HepG2 (cell line): ENCODE results near the gene CCNL1.

ENCODE experiments used
- FOXM1 ChIP-seq: sonication (generic); formaldehyde crosslinking; IDR thresholded peaks from 2 replicates; pipeline ENCODE4 v1.5.0; 2020; ENCODE audit warnings: missing genetic modification reagents
- TAF1 ChIP-seq: sonication (generic); formaldehyde crosslinking; IDR thresholded peaks from 2 replicates; pipeline ENCODE4 v1.4.0; 2020; ENCODE audit warnings: missing genetic modification reagents
- ZBTB1 ChIP-seq: sonication (generic); formaldehyde crosslinking; IDR thresholded peaks from 2 replicates; pipeline ENCODE4 v1.4.0; 2020; ENCODE audit warnings: missing genetic modification reagents, borderline replicate concordance
- TF ChIP-seq, protein P1 (sequence below): IDR thresholded peaks from 2 replicates; pipeline ENCODE4 v1.6.1; 2016; ENCODE audit warnings: low read depth, borderline replicate concordance

DNA sequence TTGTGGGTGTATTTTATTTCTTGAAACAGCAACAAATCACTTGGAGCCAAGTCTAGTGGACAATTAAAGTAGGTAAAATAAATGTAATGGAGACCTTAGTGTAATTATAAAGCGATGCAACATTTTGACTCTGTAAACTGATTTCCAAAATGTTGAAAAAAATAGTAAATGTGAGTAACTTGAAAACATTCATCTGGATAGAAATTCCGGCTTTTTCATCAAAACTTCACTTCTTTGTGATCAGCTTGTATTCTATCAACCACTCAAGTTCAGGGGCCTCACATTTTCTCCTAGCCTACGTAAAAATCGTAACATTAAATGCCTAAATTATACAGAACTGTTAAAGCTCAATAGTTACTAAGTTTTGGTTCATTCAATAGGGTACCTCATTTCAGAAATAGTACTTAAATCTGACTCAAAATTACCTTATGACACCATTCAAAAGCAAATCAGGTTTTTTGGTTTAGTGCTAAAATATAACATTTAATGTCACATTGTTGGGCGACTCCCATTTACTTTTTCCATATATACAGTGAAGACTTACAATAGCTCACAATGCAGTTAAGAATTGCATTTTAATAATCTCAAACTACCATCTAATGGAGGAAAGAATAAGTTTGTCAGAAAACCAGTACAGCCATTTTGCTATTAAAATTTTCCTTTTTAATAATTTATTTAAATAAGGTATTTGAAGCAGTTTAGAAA is 12.7 kb downstream of the CCNL1 start:
- TF ChIP-seq TAF1 (CRISPR knock-in tag) (no peak), FOXM1 (CRISPR knock-in tag) (no peak), ZBTB1 (CRISPR knock-in tag) (no peak)
- TF ChIP-seq, protein P1, sequence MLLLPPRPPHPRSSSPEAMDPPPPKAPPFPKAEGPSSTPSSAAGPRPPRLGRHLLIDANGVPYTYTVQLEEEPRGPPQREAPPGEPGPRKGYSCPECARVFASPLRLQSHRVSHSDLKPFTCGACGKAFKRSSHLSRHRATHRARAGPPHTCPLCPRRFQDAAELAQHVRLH (CRISPR knock-in tag): no peak
